HG02884 (cell line): ENCODE measurements around the gene TBX21.
"Not testable (repeated sequence)": the region's sequence is repeated elsewhere in the genome, so short reads cannot be mapped to it uniquely, and the experiment has no call there.

ENCODE experiments used
- ATAC-seq: cut with Tn5 transposase; IDR thresholded peaks from one replicate; pipeline ENCODE4 v1.9.1; 2021; ENCODE audit warnings: mild to moderate bottlenecking, moderate library complexity; ENCODE audit not compliant: unreplicated experiment

Gene TBX21

DNA sequence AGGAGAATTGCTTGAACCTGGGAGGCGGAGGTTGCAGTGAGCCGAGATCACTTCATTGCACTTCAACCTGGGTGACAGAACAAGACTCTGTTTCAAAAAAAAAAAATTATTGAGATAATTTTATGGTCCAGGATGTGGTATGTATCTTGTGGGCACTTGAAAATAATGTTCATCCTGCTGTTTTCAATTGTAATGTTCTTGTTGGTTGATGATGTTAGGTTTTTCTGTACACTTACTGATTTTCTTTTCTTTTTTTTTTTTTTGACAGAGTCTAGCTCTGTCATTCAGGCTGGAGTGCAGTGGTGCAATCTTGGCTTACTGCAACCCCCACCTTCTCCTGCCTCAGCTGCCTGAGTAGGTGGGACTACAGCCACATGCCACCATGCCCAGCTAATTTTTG, 29.7 kb downstream of the TBX21 start:
- ATAC-seq: no peak

DNA sequence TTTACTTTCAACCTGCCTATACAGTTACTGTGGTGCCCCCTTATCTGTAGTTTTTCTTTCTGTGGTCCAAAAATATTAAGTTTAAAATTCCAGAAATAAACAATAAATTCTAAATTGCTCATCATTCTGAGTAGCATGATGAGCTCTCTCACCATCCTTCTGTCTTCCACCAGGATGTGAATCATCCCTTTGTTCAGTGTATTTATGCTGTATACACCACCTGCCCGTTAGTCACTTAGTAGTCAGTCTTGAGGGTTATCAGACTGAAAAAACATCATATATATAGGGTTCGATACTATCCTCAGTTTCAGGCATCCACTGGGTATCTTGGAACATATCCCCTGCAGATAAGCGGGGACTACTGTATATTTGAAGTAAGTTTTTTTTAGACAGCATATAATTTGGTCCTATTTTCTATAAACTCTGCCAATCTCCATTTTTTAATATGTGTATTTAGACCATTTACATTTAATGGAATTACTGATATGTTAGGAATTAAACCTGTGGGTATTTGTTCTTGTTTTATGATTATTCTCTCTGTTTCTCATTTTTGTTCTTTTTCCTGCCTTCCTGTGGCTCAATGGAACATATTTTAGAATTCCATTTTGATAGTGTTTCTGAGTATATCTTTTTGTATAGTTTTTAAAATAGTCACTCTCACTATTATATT, 31.0 kb downstream of the TBX21 start:
- no peak for ATAC-seq

DNA sequence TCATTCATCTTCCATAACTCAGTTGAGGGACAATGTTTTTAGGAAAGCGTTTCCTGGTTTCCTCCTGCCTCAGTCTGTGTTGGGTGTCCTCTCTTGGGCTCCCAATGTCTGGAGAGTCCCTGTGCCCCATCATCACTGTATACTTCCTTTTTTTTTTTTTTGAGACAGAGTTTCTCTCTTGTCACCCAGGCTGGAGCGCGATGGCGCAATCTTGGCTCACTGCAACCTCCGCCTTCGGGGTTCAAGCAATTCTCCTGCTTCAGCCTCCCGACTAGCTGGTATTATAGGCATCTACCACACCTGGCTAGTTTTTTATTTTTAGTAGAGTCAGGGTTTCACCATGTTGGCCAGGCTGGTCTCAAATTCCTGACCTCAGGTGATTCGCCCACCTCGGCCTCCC, 40.6 kb downstream of the TBX21 start:
- ATAC-seq: not testable (repeated sequence)

DNA sequence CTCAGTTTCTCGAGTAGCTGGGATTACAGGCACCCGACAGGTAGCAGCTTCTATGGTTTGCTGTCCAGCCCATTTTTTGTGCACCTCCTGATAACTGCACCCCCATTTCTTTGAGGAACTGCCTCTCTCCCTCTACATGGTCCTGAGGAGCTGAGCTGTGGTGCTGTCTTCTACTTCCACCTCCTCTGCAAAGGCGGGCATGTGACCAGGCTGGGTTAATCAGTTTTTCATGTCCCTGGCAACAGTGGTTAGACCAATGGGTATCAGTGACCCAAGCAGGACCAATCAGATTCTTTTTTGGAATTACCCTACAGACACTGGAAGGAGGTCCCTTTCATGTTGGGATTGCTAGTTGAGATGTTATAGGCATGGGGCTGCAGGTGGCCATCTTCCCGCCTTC, 41.3 kb downstream of the TBX21 start:
- no peak for ATAC-seq

DNA sequence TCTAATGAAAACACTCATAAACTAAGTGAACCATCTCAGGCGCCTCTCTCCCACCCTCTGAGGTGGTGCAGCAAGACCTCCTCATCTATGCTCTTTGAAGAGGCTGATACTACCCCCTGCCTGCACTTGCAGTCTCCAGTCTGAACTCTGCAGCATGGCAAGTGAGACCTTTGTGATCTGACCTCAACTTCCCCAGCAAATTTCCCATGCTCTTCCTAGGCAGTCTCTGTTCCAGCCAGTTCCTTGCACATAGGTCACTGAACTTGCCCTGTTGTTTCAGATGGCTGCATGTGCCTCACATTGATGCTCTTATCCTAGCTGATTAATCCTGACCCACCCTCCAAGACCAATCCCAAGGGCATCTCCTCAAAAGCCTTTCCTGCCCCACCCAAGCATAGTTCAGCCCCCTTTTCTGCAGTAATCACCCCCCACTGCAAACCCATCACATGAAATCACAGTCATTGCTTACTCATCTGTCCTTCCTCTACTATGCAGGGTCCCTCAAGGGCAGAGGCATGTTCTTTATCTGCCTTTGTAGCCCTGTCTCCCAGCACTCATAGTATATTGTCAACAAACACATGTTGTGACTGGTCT, 42.0 kb downstream of the TBX21 start:
- ATAC-seq: no peak

DNA sequence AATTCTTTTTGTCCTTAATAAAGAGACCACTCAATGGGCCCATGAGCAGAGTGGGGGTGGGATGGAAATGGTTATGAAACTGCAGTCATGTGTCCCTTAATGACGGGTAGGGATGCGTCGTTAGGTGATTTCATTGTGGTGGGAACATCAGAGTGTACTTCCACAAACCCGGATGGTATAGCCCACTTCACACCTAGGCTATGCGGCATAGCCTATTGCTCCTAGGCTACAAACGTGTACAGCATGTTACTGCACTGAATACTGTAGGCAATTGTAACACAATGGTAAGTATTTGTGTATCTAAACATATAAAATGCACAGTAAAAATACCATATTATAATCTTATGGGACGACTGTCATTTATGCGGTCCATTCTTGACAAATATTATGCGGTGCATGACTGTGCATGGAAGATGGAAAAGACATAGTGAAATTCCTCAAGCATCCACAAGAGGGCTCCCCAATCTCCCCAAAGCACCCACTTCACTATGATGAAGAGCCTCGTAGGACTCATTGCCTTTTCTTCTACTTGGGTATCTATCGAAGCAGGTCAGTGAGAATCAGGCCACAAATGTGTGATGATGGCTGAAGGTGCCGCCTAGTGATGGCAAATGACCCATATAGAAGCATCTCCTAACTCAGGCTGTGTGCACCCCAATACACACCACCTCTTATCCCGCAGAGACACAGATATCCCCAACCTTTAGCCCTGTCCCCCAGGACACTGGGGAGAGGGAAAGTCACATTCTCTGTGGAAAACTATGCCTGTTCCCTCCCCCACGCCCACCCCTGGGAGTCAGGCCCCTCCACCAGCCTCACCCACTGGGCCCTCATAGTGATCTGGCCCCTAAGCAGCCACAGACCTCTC, 43.5 kb downstream of the TBX21 start:
- no peak for ATAC-seq

DNA sequence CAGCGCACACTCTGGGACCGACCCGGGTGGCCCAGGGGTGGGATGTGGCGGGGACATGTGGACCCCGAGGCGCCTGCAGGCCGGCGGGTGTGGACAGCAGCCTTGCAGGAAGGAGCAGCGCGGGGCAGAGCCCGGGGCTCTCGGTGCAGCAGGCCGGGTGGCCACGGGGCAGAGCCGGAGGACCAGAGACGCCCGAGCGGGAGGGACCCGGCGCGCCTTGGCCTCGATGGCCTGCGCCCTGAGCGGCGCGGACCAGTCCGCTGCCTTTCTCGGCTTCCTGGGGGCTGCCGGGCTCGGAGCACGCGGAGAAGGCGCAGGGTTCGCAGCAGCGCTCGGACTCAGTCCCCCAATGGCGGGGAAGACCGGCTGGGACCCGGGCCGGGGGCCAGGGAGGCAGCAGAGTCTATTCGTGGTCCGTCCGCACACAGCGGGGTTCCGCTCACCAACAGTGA, 45.2 kb downstream of the TBX21 start:
- no peak for ATAC-seq

DNA sequence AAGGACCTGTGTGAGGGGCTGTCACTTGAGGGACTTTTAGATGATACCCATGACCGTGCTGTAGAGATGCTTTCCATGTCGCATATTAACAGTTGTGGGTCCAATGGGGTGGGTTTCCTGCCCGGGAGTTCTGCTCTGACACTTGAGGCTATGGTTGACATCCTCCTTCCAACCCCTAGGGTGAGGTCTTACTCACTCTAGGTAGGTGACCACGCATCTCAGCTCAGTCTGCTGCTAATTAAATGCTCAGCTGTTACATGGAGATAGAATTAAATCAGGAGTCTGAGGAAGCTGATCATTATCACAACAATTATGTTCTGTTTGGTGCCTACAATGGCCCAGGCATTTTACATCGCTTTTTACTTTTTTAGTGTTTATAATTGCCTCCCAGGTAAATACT, 48.4 kb downstream of the TBX21 start:
- no peak for ATAC-seq

DNA sequence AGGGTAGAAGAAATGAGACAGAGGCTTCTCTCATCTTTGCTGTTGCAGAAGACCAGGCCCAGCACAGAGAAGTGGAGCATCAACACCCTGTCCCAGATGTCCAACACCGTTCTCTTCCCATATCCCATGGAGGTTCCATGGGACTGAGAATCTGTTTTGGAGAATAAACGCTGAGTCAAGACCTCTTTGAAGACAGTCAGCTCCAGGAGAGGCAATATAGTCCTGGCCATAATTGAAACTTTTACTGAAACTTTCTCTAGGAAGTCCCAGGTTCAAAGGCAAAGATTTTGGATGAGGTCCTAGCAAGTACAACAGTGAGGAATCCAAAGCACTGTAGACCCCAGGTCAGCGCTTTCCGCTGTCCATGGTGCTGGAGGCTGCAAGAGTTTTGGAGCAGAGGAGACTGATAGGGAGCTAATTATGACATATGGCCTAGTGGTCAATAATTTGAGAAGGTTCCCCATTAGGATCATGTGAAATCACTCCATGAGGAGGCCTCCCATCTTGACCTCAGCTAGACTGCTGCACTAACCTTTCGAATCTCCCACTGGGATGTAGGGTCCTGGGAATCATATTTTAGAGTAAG, 52.6 kb downstream of the TBX21 start:
- no peak for ATAC-seq

DNA sequence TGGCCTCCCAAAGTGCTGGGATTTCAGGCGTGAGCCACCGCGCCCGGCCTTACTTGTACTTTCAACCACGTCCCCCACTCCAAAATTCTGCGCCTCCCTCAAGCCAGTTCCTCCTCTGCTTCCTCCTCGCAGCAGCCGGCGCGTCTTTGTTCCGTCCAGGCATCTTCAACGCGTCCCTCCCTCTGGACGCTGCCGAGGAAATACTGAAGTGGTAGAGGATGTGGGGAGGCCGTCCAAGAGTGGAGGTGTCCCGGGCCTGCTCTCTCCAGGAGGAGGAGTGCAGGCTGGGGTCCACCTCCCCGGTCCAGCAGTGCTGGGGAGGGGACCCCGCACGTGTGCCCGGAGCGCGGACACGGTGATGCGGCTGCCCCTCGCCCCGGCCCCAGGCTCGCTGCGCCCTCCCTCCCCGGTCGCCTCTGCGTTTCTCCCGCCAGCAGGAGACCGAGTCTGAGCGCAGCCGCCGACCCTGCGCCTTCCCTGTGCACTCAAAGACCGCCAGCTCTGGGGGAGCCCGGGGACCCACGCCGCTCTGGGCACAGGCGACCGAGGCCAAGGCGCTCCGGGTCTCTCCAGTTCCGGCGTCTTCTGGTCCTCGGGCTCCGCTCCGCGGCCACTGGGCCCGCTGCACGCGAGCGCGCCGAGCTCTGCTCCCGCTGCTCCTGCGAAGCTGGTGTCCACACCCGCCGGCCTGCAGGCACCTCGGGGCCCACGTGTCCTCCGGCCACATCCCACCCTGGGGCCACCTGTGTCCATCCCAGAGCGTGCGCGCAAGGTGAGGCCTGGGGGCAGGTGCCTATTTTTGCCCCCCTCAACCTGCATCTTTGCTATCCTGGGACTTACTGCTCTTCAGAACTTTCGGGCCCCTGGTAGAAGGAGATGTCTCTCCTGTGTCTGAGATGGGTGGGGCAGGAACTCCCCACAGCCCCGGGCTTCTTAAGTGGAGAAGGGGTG, 56.9 kb downstream of the TBX21 start:
- no peak for ATAC-seq

DNA sequence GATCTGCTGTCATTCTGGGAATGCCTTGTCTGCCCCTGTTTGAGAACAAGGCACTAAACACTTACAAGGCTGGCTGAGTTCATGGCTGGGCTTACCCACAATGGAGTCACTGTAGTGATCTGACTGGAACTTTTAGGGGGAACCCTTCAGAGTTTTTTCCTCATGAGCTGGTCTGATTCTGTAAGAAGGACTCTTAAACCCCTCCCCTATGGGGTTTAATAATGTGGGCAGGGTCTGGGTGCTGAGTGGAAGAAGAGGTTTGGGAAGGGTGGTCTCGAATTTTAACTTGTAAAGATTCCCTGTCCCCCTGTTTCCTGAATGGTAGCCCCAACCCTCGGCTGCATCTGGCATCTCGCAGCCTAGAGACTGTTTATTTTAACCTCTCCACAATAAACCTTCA, 58.0 kb downstream of the TBX21 start:
- no peak for ATAC-seq

DNA sequence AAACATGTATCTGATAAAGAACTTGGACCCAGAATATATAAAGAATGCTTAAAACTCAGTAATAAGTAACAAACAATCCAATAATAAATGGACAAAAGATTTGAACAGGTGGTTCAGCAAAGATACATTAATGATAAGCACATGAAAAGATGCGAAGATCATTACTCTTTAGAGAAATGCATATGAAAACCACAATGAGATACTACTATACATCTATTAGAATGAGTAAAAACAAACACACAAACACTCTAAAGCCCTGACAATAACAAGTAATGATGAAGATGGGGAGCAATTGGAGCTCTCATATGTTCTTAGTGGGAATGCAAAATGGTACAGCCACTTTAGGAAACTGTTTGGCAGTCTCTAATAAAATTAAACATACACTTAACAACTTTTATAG, 59.4 kb downstream of the TBX21 start:
- ATAC-seq: no peak

DNA sequence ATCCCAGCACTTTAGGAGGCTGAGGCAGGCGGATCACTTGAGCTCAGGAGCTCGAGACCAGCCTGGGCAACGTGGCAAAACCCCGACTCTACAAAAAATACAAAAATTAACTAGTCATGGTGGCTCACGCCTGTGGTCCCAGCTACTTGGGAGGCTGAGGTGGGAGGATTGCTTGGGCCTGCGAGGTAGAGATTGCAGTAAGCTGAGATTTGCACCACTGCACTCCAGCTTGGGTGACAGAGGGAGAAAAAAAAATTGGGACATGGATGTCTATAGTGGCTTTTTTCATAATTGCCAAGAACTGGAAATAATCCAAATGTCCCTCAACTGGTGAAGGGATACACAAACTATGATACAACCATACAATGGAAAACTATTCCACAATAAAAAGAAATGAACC, 59.9 kb downstream of the TBX21 start:
- ATAC-seq: no peak
